Prostate gland (tissue), 2 donors: ENCODE data around the gene CGNL1. TPM values are rescaled to one million over a fixed set of nuclear protein-coding genes. Genes with fewer than 3 reads are reported as not detected.

ENCODE experiments used
- DNase-seq: peaks from one replicate; pipeline ENCODE4 v3.0.0-alpha.2; 2019; ENCODE audit warnings: low spot score
- H3K27ac ChIP-seq, 2 donors: fragments of 200-600 bp; sonication (generic); 2 replicates each; pipeline ENCODE4 v1.5.1; 2017 to 2019
- H3K27me3 ChIP-seq: fragments of 200-600 bp; sonication (generic); replicated peaks from 2 replicates; pipeline ENCODE4 v1.5.1; 2019; ENCODE audit not compliant: insufficient read depth
- H3K36me3 ChIP-seq, 2 donors: fragments of 200-600 bp; sonication (generic); 1 replicate in 1 of 2; 2 replicates in 1 of 2; pipeline versions ENCODE4 v1.5.1 to v1.8.1; 2017 to 2019
- H3K4me1 ChIP-seq: fragments of 200-600 bp; sonication (generic); replicated peaks from 2 replicates; pipeline ENCODE4 v1.5.1; 2019
- H3K4me3 ChIP-seq, 2 donors: fragments of 200-600 bp; sonication (generic); 2 replicates each; pipeline ENCODE4 v1.5.1; 2017 to 2019
- H3K9me3 ChIP-seq: fragments of 200-600 bp; sonication (generic); 2 replicates; pipeline ENCODE4 v1.5.1; 2017
- CTCF ChIP-seq, 4 experiments: fragments of 200-600 bp in 2 of 4; fragments of 450-650 bp in 2 of 4; sonication (generic) in 2 of 4; IDR thresholded peaks; 1 replicate in 3 of 4; 2 replicates in 1 of 4; pipeline ENCODE4 v1.5.1; 2016 to 2019; ENCODE audit warnings: antibody characterized with exemption in 4 of 4, mild to moderate bottlenecking in 2 of 4, moderate library complexity in 2 of 4
- POLR2A ChIP-seq: fragments of 450-650 bp; IDR thresholded peaks from one replicate; pipeline ENCODE4 v1.6.1; 2016; ENCODE audit warnings: antibody characterized with exemption, mild to moderate bottlenecking
- POLR2AphosphoS5 ChIP-seq: sonication (generic); formaldehyde crosslinking; IDR thresholded peaks from one replicate; pipeline ENCODE4 v1.6.1; 2017; ENCODE audit warnings: antibody characterized with exemption
- WGBS: methylation state at CpG from one replicate; pipeline ENCODE4 v1.1.5; 2018; 5-methylcytosine and 5-hydroxymethylcytosine counted together
- intact Hi-C: fragments of 100-400 bp; cut with DNase I; formaldehyde crosslinking; loops from one replicate; pipeline ENCODE4 v1.14.2; 2022
- total RNA-seq, 2 donors: library from RNA; depleted of rRNA; stranded (reverse); fragments of >200 nt; gene quantifications; one replicate each; pipeline ENCODE4 v1.1.0, GENCODE V29; 2016

CGNL1 gene
- total RNA-seq, 2 donors from 2014 or later: 49.0 to 65.6 TPM

GRCh38 chr15:57432141-57432741, 55.9 kb downstream of the CGNL1 start:
- no peaks in the 10 kb centered on the region for H3K36me3 ChIP-seq
- TF ChIP-seq POLR2A (no peak), CTCF (IDR thresholded peaks at IDR 0.05) (no peak), POLR2AphosphoS5 (no peak)
- no peak overlapping the region for H3K27ac ChIP-seq
- H3K4me1 ChIP-seq: peaks cover 7% of the 10 kb centered on the region
- no peaks in the 10 kb centered on the region for H3K9me3 ChIP-seq
- H3K4me3 ChIP-seq: no peak overlapping the region
- intact Hi-C loops: no loop called here
- no peaks in the 10 kb centered on the region for H3K27me3 ChIP-seq
- DNase-seq: no peak
- 64% methylated on average over 12 of the region's 12 CpGs for WGBS

GRCh38 chr15:57436166-57436565, 59.9 kb downstream of the CGNL1 start:
- H3K27ac ChIP-seq: no peak overlapping the region
- intact Hi-C loops: no loop called here
- DNase-seq: no peak
- H3K9me3 ChIP-seq: no peaks in the 10 kb centered on the region
- no peak for TF ChIP-seq POLR2AphosphoS5
- no peak for TF ChIP-seq CTCF (IDR thresholded peaks at IDR 0.05)
- no peak for TF ChIP-seq POLR2A
- no peak overlapping the region for H3K4me3 ChIP-seq
- H3K27me3 ChIP-seq: no peaks in the 10 kb centered on the region
- no peaks in the 10 kb centered on the region for H3K4me1 ChIP-seq
- WGBS: 82% methylated on average over 1 of the region's 1 CpG
- H3K36me3 ChIP-seq: no peaks in the 10 kb centered on the region

DNA sequence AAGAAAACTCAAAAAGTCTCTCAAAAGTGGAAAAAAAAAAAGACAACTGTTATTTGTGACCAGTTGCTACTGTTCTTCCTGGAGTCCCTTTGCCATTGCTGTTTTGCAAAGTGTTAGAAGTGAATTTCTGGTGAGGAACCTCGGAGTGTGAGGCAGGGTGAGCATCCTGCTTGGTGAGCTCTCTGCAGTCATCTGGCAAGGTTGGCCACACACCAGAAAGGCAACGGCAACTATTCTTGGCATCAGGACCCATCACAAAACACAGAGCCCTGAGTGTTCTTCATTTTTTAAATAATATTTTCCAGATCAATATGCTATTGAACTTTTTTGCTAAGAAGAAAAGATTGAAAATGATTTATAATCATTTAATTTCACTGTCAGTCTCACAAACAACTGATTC, 60.7 kb downstream of the CGNL1 start:
- WGBS: 12% methylated on average over 2 of the region's 2 CpGs
- intact Hi-C loops: no loop called here
- no peak for DNase-seq
- no peaks in the 10 kb centered on the region for H3K9me3 ChIP-seq
- H3K36me3 ChIP-seq: no peaks in the 10 kb centered on the region
- TF ChIP-seq POLR2AphosphoS5 (no peak), CTCF (IDR thresholded peaks at IDR 0.05) (no peak), POLR2A (no peak)
- H3K4me3 ChIP-seq: no peak overlapping the region
- no peaks in the 10 kb centered on the region for H3K27me3 ChIP-seq
- H3K4me1 ChIP-seq: no peaks in the 10 kb centered on the region
- H3K27ac ChIP-seq: no peak overlapping the region

DNA sequence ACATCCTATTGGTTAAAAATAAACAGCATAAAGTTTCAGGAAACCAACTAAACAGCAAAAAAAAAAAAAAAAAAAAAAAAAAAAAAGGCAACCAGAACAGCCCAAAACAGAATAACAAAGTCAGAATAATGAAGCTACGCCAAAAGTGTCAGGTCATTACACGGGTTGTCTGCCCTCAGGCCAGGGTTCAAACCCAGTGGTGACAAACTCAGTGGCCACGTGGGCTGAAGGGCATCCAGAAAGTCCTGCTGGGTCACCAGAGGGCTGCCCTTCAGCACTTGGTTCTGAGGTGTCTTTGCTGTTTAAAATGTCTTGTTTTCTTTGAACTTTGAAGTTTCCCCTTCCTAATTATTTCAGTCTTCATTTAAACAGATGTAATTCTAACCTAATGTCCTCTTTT, 61.3 kb downstream of the CGNL1 start:
- no peaks in the 10 kb centered on the region for H3K36me3 ChIP-seq
- no peak for TF ChIP-seq POLR2A
- no peak for TF ChIP-seq POLR2AphosphoS5
- no peak for TF ChIP-seq CTCF (IDR thresholded peaks at IDR 0.05)
- no peak for DNase-seq
- H3K4me1 ChIP-seq: no peaks in the 10 kb centered on the region
- 66% methylated on average over 3 of the region's 3 CpGs for WGBS
- H3K27me3 ChIP-seq: no peaks in the 10 kb centered on the region
- intact Hi-C loops: no loop called here
- no peaks in the 10 kb centered on the region for H3K9me3 ChIP-seq
- no peak overlapping the region for H3K4me3 ChIP-seq
- H3K27ac ChIP-seq: peak overlapping the region in 1 of 2 donors; percentile 62

GRCh38 chr15:57438166-57438565, 61.9 kb downstream of the CGNL1 start:
- DNase-seq: no peak
- 95% methylated on average over 6 of the region's 6 CpGs for WGBS

More at GRCh38 chr15:57438166-57438565, 61.9 kb downstream of the CGNL1 start:
- TF ChIP-seq POLR2A (no peak), POLR2AphosphoS5 (no peak), CTCF (IDR thresholded peaks at IDR 0.05) (no peak)
- intact Hi-C loops: no loop called here
- Histone ChIP-seq H3K4me3 (no peak overlapping the region), H3K9me3 (no peaks in the 10 kb centered on the region), H3K27me3 (no peaks in the 10 kb centered on the region), H3K27ac (peak overlapping the region; percentile 46 to 62), H3K36me3 (no peaks in the 10 kb centered on the region), H3K4me1 (no peaks in the 10 kb centered on the region)
